Left kidney (tissue), 2 donors: ENCODE data around the gene INSR. TPM values are rescaled to one million over a fixed set of nuclear protein-coding genes. Genes with fewer than 3 reads are reported as not detected.

Source experiments
- DNase-seq: peaks from one replicate; pipeline ENCODE4 v3.0.0-alpha.2; 2013
- polyA plus RNA-seq: library from polyadenylated mRNA; unstranded; fragments of 120-200 nt; gene quantifications from one replicate; pipeline ENCODE4 v1.2.1, GENCODE V29; 2013; ENCODE audit not compliant: insufficient read length

The INSR gene
- polyA plus RNA-seq, 1 donor = 32.1 TPM

DNA sequence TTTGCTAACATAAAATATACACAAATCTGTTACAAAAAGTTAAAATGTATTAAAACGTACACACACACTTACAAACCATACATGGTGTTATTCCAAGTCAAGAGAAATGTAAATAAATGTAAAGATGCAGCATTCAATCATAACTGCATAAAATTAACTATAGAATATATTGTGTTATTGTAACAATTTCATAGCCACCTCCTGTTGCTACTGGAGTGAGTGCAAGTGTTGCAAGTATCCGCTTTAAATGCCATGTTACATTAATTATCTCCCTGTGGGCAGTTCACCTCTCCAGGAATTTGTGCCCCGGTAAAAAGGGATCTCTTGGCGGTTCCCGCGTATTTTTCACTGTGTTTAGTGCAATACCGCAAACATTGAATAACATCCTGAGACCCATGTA lies 3.5 kb upstream of the INSR start:
- no peak for DNase-seq

DNA sequence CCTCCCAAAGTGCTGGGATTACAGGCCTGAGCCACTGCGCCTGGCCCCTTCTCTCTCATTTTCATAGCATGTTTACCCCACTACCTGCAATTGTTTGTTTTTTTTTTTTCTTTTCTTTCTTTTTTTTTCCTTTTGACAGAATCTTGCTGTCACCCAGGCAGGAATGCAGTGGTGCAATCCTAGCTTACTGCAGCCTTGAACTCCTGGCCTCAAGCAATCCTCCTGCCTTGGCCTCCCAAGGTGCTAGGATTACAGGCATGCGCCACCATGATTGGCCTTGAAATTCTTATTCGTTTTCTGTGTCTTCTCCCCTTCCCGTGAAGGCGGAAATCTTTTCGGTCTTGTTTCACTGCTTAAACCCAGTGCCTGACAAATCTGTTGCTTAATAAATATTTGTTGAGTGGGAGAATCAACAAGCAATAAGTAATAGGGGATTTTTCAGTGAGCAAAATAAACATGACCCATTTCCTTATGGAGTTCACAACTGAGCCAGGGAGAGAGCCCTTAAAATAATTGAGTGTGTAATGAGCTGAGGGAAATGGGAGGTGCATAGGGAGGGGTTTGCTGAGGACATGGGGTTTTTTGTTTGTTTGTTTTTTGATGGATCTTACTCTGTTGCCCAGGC lies 1.8 kb upstream of the INSR start:
- DNase-seq = no peak

DNA sequence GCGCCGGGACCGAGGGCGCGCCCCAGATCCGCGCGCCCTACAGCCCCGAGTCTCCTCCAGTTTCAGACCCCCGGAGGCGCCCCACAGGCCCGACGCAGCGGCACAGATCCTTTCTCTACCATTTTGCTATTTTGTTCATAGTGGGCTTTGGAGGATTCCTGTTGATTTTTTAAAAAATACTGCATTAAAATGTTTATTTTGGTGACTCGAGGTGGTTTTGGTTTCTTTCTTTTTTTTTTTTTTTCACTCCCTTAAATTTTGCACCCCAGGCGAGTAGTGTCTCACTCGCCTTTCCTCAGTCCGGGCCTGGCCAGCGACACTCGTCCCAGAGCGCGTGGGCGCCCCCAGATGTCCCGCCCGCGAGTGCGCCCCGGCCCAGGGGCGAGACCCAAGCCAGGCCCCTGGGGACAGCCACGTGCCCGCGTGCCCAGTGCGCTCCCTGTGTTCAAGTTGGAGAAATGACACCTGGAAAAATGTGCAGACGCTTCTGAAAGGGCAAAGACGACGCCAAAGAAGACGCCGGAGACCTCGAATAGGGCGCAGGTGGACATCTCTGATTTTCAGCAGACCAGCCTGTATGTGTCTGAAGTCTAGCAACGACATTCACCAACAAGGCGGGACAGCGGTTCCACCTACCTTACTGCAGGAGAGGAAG lies 471 bp upstream of the INSR start:
- peak; percentile 60 for DNase-seq

DNA sequence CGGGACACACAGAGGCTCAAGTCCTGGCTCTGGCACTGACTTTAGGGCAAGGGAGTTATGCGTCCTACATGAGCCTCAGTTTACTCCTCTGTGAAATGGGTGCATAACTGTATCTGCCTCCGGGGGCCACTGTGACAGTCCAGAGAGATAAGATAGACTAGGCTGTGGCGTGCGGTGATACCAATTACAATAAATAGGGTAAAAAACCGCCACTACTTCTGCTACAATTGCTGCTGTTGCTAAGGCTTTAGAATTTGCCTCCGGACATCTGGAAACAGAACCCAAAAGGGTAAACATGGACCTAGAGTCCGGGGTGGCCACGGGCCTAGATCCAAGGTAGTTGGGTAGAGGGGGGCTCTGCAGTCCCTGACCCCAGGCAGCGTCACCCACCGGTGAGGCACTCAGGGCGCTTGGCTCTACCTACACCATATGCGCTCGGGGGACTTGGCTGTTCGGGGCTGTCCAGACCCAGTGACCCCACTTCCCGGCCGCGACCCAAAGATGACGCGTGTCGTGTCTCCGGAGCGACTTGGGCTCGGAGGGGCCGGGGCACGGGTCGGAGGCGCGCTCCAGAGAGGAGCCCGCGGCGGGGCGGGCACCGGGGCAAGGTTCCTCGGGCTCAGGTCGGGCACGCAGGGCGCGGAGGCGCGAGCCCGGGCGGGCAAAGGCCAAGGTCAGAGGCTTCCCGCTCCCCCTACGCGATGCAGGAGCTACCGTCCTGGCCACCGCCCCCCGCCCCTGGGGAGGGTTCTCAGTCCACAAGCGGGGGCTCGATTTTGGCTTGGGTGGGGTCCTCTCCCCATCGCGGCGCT lies 1.1 kb downstream of the INSR start:
- DNase-seq = no peak

DNA sequence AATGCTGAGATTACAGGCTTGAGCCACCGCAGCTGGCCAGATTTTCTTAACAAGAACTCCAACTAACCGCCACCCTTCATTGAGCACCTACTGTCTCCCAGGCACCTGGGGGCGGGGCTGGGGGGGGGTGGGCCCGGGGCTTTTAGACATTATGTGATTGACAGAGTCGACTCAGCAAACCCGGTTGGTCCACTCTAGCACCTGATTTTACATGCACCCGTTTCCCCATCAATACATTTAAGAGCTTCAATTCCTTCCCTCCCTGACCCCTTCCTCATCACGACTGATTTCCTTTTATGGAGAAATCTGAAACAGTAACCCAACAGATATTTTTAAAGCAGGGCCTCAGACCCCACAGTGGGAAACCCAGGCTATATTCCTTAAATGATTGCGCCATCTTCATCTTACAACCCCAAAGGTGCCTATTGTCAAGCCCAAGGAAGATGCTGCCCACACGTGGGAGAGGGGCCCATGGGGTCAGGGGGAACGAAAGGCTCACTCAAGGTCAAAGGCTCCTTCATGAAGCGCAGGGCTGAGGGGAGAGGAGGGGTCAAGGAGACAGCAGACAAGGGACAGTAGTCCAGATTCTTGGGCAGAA lies 1.8 kb downstream of the INSR start:
- no peak for DNase-seq

DNA sequence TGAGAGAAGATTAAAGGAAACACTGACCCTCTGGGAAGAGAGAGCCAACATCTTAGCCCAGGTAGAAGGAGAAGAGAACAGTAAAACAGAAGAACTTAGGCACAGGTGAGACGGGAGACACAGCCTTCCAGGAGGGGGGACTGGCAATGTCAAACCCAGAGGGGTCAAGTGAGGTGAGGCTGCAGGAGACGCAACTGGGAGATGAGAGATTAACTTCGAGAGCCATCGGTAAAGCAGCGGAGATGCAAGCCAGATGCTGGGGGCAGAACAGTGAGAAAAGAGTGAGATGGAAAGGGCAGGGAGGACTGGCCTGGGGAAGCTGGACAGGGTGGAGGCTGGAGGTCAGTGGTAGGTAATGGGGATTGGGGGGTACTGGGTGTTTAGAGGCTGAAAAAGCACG lies 5.2 kb downstream of the INSR start:
- no peak for DNase-seq

DNA sequence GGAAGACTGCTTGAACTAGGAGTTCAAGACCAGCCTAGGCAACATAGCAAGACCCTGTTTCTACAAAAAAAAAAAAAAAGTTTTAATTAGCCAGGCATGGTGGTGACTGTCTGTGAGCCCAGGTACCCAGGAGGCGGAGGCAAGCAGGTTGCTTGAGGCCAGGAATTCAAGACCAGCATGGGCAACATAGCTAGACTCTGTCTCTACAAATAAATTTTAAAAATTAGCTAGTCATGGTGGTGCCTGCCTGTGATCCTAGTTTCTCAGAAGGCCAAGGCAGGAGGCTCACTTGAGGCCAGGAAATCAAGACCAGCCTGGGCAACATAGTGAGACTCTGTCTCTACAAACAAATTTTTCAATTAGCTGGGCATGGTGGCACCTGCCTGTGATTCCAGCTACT lies 6.1 kb downstream of the INSR start:
- no peak for DNase-seq

DNA sequence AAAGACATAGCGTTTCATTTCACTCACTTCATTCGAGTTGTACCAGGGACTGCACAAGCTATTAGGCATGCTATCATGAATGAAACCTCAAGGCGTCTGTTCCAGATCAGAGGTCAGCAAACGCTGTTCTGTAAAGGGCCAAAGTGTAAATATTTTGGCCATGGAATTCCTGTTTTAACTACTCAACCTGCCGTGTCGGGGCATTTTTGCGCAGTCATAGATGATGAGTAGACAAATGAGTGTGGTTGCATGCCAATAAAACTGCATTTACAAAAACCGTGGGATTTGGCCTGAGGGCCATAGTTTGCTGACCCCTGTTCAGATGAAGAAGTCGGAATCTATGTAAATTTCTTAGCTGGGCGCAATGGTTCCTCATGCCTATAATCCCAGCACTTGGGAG lies 6.5 kb downstream of the INSR start:
- no peak for DNase-seq

DNA sequence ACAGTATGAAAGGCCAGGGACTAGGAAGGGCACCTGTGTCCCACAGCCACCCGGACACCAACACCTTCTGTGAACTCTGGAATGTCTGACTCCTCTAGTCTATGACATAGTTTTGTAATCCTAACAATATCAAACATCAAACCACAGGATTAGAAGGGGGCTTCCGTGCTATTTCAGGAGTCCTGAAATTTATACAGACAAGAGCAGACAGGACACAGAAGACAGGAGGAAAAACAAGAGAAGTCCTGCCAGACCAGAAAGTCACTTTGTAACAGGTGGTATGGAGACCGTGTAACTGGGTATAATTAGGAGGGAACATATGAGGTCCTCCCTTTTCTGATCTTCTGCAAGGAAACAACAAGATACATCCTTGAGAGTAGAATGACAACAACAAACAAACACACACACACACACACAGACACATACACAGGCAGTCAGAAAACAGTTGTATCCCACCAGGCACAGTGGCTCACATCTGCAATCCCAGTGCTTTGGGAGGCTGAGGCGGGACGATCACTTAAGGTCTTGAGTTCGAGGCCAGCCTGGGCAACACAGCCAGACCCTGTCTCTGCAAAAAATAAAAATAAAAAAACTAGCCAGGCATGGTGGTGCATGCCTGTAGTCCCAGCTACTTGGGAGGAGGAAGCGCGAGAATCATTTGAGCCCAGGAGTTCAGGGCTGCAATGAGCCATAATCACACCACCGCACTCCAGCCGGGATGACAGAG lies 13.1 kb downstream of the INSR start:
- no peak for DNase-seq

DNA sequence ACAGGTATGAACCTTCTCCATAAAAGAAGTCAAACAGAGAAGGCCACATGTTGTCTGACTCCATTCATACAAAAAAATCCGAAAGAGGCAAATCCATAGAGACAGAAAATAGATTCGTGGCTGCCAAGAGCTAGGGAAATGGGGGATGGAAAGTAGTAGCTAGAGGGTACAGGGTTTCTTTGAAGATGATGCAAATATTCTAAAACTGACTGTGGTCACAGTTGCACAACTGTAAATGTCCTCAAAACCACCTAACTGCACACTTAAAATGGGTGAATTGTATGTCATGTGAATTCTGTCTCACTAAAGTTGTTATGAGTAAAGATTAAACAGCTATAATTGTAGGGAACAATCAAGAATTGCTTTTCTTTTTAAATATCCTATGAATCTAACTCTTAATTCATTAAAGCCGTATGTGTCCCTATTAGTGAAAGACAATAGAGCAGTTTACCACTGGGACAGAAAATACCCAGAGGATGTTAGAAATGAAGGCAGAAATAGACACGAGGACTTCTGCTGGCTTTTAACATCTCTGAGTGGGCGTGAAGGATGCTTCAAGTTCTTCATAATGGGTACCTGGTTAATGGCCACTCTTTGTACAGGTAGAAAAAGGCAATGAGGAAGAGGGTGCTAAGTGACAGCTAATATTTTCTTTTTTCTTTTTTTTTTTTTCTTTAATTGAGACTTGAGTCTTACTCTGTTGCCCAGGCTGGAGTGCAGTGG lies 21.2 kb downstream of the INSR start:
- no peak for DNase-seq

DNA sequence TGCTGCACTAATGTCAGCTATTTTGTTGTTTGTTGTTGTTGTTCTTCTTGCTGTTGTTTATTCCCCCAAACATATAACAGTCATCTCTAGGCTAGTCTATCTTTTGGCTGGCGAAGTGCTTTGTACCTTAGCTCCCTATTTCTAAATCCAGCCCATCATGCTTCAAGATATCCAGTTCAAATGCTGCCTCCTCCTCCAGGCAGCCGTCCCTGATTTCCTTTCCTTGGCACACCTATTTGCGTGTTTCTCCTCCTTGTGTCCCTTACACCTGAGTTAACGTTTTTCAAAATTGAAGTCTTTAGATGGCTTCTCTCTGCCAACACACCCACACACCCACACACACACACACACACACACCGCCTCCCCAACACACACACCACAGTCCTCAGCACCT lies 25.5 kb downstream of the INSR start:
- no peak for DNase-seq

DNA sequence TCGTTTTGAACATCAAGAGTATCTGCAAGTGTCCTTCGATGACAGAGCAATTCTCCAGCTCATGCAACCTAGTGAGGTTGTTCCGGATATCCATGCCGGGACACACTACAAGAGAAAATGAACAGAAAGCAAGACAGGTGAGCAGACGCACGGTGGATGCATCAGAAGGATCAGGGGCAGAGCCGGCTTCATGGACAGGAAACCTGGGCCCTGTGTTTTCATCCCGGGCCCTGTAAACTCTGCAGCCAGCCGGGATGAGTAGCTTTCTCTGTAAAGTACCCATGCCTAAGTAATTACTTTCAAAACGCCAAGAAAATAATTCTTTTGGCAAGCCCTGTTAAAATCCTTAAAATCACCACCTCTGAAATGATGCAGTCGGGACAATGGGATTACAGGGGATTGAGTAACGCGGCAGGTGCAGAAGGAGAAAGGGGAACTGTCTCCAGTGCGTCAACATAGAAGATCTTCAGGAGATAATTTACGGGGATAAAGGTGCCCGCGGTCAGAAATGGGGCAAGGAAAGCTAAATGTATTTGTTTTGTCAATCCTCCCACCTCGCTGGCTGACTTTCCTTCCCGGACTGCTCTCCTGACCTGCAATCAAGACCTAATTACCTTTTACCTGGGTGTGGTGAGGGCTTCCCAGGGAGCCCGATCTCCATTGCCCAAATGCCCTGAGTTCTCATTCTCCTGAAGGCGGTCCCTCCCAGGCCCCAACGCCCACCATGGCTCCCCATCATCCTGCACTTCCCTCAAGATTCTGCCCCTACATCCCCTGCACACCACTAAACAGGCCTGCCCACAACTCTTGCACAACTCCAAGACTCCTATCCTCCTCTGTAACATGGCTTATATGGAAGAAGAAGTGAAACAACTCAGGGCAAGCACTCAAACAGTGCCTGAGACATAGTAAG lies 26.2 kb downstream of the INSR start:
- DNase-seq = no peak

DNA sequence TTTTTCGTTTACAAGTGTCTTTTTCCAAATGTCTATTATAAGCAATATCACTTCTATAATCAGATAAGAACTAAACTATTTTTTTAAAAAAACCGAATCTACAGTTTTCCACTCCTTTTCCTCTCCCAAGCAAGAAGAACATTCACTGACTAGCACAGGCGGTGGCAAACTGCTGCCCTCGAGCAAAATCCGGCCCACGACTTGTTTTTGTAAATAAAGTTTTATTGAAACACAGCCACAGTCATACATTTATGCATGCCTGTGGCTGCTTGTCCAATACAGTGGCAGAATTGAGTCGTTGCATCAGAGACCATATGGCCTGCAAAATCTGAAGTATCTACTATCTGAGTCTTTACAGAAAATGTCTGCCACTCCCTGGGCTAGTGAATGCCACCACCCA lies 27.4 kb downstream of the INSR start:
- no peak for DNase-seq

DNA sequence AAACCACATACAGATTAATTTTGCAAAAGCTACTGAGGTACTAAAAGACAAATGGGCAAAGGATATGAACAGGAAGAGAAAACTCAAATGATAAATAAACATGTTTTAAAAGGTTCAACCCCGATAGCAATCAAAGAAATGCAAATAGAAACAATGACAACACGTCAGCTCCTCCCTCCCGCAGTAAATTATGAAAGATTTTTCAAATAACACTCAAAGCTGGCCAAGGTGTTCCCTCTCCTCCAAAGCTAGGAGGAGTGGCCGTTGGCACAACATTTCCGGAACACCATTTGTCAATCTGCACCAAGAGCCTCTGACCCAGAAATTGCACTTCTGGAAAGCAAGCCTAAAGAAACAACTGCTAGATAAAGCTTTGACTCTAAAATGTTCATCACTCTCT lies 28.3 kb downstream of the INSR start:
- DNase-seq = no peak

DNA sequence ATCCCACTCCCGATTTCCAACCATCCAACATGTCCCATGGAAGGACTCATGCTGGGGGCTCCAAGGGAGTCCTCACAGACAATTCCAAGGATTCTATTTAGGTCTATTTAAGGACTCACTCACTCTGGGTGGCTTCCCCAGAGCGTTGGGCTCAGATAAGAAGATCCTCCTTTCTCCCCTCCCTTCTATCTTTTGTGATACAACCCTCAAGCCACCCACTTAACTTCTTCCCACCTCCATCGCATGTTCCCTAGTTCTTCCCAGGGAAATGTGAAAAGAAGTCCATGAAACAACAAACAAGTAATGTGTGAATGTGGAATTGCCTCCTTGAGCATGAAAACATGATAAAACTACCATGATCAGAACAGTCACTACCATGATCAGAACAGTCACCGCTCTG lies 29.4 kb downstream of the INSR start:
- DNase-seq = no peak

DNA sequence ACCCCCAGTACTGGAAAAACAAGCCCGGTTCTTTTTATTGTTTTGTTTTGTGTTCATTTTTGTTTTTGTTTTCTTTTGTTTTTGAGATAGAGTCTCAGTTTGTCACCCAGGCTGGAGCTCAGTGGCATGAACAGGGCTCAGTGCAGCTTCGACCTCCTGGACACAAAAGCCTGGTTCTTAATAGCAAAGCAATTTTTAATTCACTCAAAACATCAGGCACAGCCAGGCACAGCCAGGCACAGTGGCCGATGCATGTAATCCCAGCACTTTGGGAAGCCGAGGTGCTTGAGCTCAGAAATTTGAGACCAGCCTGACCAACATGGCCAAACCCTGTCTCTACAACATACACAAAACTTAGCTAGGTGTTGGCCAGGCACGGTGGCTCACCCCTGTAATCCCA lies 30.7 kb downstream of the INSR start:
- no peak for DNase-seq

DNA sequence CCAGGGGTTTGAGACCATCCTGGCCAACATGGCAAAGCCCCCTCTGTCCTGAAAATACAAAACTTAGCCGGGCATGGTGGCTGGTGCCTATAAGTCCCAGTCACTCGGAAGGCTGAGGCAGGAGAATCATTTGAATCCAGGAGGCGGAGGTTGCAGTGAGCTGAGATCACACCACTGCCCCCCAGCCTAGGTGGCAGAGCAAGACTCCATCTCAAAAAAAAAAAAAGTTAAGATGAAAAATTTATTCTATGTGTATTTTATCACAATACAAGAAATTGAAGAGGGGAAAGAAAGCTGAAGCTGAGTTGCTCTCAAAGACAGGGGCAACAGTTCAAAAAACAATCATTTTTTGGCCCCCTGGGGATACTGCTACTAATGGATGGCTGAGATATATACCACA lies 31.1 kb downstream of the INSR start:
- no peak for DNase-seq

DNA sequence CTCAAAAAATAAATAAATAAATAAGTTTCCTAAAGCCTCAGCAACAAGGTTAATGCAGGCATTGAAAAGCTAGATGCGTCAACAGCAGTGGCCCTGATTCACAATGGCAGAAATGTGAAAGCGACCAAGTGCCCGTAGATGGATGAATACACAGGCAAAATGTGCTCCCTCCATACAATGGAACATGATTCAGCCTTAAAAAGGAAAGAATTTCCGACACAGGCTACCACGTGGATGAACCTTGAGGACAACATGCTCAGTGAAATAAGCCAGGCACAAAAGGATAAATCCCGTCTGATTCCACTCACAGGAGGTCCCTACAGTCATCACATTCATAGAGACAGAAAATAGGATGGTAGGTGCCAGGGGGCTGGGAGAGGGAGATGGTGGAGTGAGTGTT lies 31.7 kb downstream of the INSR start:
- DNase-seq = no peak

DNA sequence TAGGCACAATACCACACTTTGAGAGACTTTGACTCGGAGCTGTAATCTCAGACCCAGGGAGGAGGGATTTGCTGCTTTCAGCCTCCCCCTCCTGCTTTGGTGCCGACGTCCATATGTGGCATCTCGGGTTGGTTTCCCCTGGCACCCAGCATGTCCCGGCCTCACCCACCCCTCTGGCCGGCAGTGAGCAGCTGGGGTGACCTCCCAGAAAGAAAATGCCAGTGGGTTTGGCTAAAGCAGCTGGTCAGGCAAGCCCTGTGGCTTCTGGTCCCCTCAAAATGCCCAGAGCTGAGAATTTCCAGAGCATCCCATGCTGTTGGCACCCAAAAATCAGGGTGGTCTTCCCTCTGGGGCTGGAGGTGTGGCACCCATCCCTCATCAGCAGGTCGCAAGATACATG lies 34.1 kb downstream of the INSR start:
- DNase-seq = no peak

DNA sequence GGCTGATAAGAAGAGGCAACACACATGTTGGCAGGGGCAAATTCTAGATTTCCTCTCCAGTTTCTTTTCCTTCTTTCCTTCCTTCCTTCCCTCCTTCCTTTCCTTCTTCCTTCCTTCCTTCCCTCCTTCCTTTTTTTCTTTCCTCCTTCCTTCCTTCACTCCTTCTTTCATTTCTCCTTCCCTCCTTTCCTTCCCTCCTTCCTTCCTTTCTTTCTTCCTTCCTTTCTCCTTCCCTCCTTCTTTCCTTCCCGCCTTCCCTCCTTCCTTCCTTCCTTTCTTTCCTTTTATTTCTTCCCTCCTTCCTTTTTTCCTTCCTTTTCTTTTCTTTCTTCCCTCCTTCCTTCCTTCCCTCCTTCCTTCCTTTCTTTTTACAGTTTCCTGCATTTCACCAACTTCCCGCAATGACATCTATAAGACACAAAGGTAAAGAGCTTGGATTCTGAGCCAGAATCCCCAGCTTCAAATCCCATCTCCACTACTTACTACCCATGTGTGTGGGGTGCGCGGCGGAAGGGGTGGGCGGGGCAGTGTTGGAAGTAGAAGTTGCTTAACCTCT lies 35.3 kb downstream of the INSR start:
- no peak for DNase-seq
